ENCODE measurements around the gene PIK3IP1.

DNA sequence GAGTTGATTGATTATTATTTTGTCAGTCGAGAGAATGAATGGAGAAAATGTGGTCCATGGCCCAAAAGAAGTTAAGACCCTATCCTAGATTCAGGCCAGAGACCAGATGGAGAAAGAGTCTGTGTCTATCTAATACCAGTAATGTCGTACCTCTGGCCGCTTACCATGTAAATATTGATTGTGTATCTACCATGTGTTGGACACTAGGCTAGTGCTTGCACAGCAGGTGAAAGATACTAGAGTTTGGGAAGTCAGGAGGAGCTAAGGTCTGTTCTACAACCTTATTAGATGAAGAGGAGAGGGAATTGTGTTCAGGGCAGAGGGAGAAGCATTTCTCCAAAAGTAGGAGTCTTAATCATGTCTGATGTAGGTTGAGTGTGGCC, 31.8 kb downstream of the PIK3IP1 start:
- no peak for TF ChIP-seq ZBED1 (IDR thresholded peaks at IDR 0.05)
- no peak for TF ChIP-seq KLF1 (tag; IDR thresholded peaks at IDR 0.05)
- TF ChIP-seq POLR2A (conservative IDR thresholded peaks at IDR 0.05) = no peak
- TF ChIP-seq RAD51 (IDR thresholded peaks at IDR 0.05; ENCODE audit: borderline replicate concordance, low read depth) = no peak
- no peak for TF ChIP-seq SPI1 (IDR thresholded peaks at IDR 0.05; ENCODE audit: borderline replicate concordance, low read depth, low read length)
- no peak for TF ChIP-seq NCOA1 (IDR thresholded peaks at IDR 0.05; ENCODE audit: low read depth)
- TF ChIP-seq, protein P1, sequence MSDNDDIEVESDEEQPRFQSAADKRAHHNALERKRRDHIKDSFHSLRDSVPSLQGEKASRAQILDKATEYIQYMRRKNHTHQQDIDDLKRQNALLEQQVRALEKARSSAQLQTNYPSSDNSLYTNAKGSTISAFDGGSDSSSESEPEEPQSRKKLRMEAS (CRISPR knock-in tag; IDR thresholded peaks at IDR 0.05) = no peak
- no peak for TF ChIP-seq EZH2 (IDR thresholded peaks at IDR 0.05; ENCODE audit: borderline replicate concordance, low read depth, low read length)
- TF ChIP-seq SIN3A (IDR thresholded peaks at IDR 0.05; ENCODE audit: borderline replicate concordance in 2 of 2, control insufficient read depth in 1 of 2, low read depth in 2 of 2, low read length in 2 of 2) = no peak
- no peak for TF ChIP-seq LARP7 (IDR thresholded peaks at IDR 0.05)
- no peak for TF ChIP-seq FOSL1 (tag; conservative IDR thresholded peaks at IDR 0.05)
- no peak for TF ChIP-seq U2AF2 (optimal IDR thresholded peaks at IDR 0.05; ENCODE audit: low read depth, low read length)
